HepG2 (cell line): Measurements from ENCODE around the gene PPP4C. TPM values are rescaled to one million over a fixed set of nuclear protein-coding genes. Genes with fewer than 3 reads are reported as not detected.
A peak's percentile ranks its signal among the peaks of the same experiment; 100 is the strongest.

Experiments
- HHEX ChIP-seq: IDR thresholded peaks from 2 replicates; pipeline ENCODE4 v1.6.1; 2016; ENCODE audit warnings: control low read depth
- HNF1B ChIP-seq: sonication (generic); formaldehyde crosslinking; IDR thresholded peaks from 2 replicates; pipeline ENCODE4 v1.5.1; 2020; ENCODE audit warnings: mild to moderate bottlenecking, moderate library complexity, missing genetic modification reagents
- HNRNPH1 ChIP-seq: fragments of 200-400 bp; formaldehyde crosslinking; optimal IDR thresholded peaks from 2 replicates; pipeline ENCODE3; 2017; ENCODE audit warnings: mild to moderate bottlenecking, low read depth, low read length
- KLF9 ChIP-seq: IDR thresholded peaks from 2 replicates; pipeline ENCODE4 v1.6.1; 2016; ENCODE audit warnings: low read depth
- MTF1 ChIP-seq: sonication (generic); formaldehyde crosslinking; IDR thresholded peaks from 2 replicates; pipeline ENCODE4 v1.5.0; 2020; ENCODE audit warnings: missing genetic modification reagents
- PBX3 ChIP-seq: sonication (generic); formaldehyde crosslinking; IDR thresholded peaks from 2 replicates; pipeline ENCODE4 v1.8.1; 2023; ENCODE audit warnings: missing genetic modification reagents, inconsistent platforms, borderline replicate concordance
- PCBP2 ChIP-seq: fragments of 200-400 bp; formaldehyde crosslinking; optimal IDR thresholded peaks from 2 replicates; pipeline ENCODE3; 2018; ENCODE audit warnings: low read length, low read depth; ENCODE audit not compliant: poor library complexity, severe bottlenecking
- POLR2AphosphoS5 ChIP-seq: IDR thresholded peaks from 2 replicates; pipeline ENCODE4 v1.6.1; 2012; ENCODE audit warnings: low read depth, low read length
- RAD51 ChIP-seq: fragments of 450-650 bp; IDR thresholded peaks from 2 replicates; pipeline ENCODE4 v1.6.1; 2016; ENCODE audit warnings: borderline replicate concordance
- RBFOX2 ChIP-seq: fragments of 200-400 bp; formaldehyde crosslinking; IDR thresholded peaks from 2 replicates; pipeline ENCODE4 v1.6.1; 2017; ENCODE audit warnings: low read depth, mild to moderate bottlenecking, low read length
- SPEN ChIP-seq: sonication (generic); formaldehyde crosslinking; IDR thresholded peaks from 2 replicates; pipeline ENCODE4 v1.5.1; 2020; ENCODE audit warnings: low read depth, mild to moderate bottlenecking, missing genetic modification reagents
- ZBED4 ChIP-seq: sonication (generic); formaldehyde crosslinking; IDR thresholded peaks from 2 replicates; pipeline ENCODE4 v1.4.0; 2020; ENCODE audit warnings: missing genetic modification reagents, borderline replicate concordance
- ZNF253 ChIP-seq: sonication (generic); formaldehyde crosslinking; IDR thresholded peaks from 2 replicates; pipeline ENCODE4 v1.8.0; 2022; ENCODE audit warnings: mild to moderate bottlenecking, missing genetic modification reagents, borderline replicate concordance
- ZNF274 ChIP-seq: sonication (generic); formaldehyde crosslinking; IDR thresholded peaks from 2 replicates; pipeline ENCODE4 v1.5.1; 2020; ENCODE audit warnings: mild to moderate bottlenecking, missing genetic modification reagents
- ZNF367 ChIP-seq: sonication (generic); formaldehyde crosslinking; IDR thresholded peaks from 2 replicates; pipeline ENCODE4 v1.4.0; 2020; ENCODE audit warnings: missing genetic modification reagents, borderline replicate concordance
- ZNF512 ChIP-seq: sonication (generic); formaldehyde crosslinking; IDR thresholded peaks from 2 replicates; pipeline ENCODE4 v1.4.0; 2020; ENCODE audit warnings: mild to moderate bottlenecking, missing genetic modification reagents
- ZNF567 ChIP-seq: sonication (generic); formaldehyde crosslinking; IDR thresholded peaks from 2 replicates; pipeline ENCODE4 v1.8.1; 2023; ENCODE audit warnings: mild to moderate bottlenecking, missing genetic modification reagents, borderline replicate concordance
- ZNF644 ChIP-seq: IDR thresholded peaks from 2 replicates; pipeline ENCODE4 v1.6.1; 2016; ENCODE audit warnings: low read depth
- ZNF879 ChIP-seq: sonication (generic); formaldehyde crosslinking; IDR thresholded peaks from 2 replicates; pipeline ENCODE4 v1.8.1; 2023; ENCODE audit warnings: missing genetic modification reagents
- polyA plus RNA-seq, 8 experiments: library from polyadenylated mRNA; depleted of rRNA in 3 of 8; stranded (reverse) in 7 of 8; unstranded in 1 of 8; fragments of >200 nt; fragmentation: Illumina TruSeq in 4 of 8; extraction: Trizol in 4 of 8; gene quantifications; 2 replicates each; pipeline versions ENCODE4 v1.2.1 to v1.2.3, GENCODE V29; 2011 to 2016; ENCODE audit warnings: low read depth in 4 of 8, missing spikeins in 1 of 8, mixed read lengths in 1 of 8; ENCODE audit not compliant: insufficient read depth in 1 of 8
- total RNA-seq, 5 experiments: library from RNA; depleted of rRNA; stranded (reverse); fragments of >200 nt; fragmentation: Illumina TruSeq; extraction: Trizol; gene quantifications; 2 replicates each; pipeline ENCODE4 v1.2.3, GENCODE V29; 2016; ENCODE audit warnings: low read depth in 1 of 5

PPP4C gene
- total and polyA plus RNA-seq, 2 of the 13 experiments (the other 11 are each of a cell fraction or from before 2014, with no cell fraction given) = 176 to 220 TPM

GRCh38 chr16:30091474-30092372 is 15.9 kb downstream of the PPP4C start, which contains the start of gene TBX6 (continued):
- TF ChIP-seq ZBED4 (CRISPR knock-in tag) (no peak; the same call in 1 of the 2 replicates), RAD51 (no peak), ZNF879 (CRISPR knock-in tag) (no peak), HHEX (no peak), HNF1B (CRISPR knock-in tag) (peak; percentile 82), ZNF274 (CRISPR knock-in tag) (0 out of 2 replicates have a peak, but pooled peaks have one; percentile 6), ZNF253 (CRISPR knock-in tag) (0 out of 2 replicates have a peak, but pooled peaks have one; percentile 69), ZNF567 (CRISPR knock-in tag) (0 out of 2 replicates have a peak, but pooled peaks have one; percentile 33), KLF9 (CRISPR knock-in tag) (peak; percentile 92), RBFOX2 (peak; percentile 85), PCBP2 (no peak), SPEN (peak; percentile 66), POLR2AphosphoS5 (peak; percentile 67), ZNF644 (no peak), ZNF367 (CRISPR knock-in tag) (no peak), MTF1 (CRISPR knock-in tag) (no peak), ZNF512 (CRISPR knock-in tag) (no peak), HNRNPH1 (peak; percentile 65), PBX3 (no peak)
